HFF-Myc (cell line): ENCODE data around the gene SLC22A8.

Source experiments
- DNase-seq: peaks from one replicate; pipeline ENCODE4 v3.0.0-alpha.2; 2011; ENCODE audit warnings: low read depth; ENCODE audit errors: extremely low read depth
- H3K4me3 ChIP-seq: replicated peaks from 2 replicates; pipeline ENCODE4 v1.5.1; 2011; ENCODE audit warnings: low read depth, mild to moderate bottlenecking, control low read depth, low read length
- TF ChIP-seq, protein P1 (sequence below): IDR thresholded peaks from 2 replicates; pipeline ENCODE4 v1.5.1; 2012; ENCODE audit warnings: mild to moderate bottlenecking, low read depth, low read length, control low read depth; ENCODE audit errors: missing control alignments

Gene SLC22A8

DNA sequence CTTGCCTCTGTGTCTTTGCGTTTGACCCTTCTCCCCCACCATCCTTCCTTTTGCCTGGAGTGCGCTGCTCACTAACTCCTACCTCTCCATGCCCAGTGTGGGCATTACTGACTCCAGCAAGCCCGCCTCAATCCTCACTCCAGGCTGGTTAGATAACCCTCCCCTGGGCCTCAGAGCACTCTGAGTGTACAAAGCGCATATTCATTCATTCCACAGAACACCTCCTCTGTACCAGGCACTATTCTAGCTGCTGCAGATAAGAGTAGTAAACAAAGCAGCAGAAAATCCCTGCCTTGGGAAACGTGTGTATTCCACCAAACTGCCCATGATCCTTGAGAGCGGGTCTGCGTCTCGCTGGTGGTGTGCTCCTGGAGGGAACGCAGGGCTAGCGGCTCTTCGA is 3.2 kb downstream of the SLC22A8 start:
- TF ChIP-seq, protein P1, sequence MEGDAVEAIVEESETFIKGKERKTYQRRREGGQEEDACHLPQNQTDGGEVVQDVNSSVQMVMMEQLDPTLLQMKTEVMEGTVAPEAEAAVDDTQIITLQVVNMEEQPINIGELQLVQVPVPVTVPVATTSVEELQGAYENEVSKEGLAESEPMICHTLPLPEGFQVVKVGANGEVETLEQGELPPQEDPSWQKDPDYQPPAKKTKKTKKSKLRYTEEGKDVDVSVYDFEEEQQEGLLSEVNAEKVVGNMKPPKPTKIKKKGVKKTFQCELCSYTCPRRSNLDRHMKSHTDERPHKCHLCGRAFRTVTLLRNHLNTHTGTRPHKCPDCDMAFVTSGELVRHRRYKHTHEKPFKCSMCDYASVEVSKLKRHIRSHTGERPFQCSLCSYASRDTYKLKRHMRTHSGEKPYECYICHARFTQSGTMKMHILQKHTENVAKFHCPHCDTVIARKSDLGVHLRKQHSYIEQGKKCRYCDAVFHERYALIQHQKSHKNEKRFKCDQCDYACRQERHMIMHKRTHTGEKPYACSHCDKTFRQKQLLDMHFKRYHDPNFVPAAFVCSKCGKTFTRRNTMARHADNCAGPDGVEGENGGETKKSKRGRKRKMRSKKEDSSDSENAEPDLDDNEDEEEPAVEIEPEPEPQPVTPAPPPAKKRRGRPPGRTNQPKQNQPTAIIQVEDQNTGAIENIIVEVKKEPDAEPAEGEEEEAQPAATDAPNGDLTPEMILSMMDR = no peak
- DNase-seq = no peak
- H3K4me3 ChIP-seq = no peak overlapping the region

DNA sequence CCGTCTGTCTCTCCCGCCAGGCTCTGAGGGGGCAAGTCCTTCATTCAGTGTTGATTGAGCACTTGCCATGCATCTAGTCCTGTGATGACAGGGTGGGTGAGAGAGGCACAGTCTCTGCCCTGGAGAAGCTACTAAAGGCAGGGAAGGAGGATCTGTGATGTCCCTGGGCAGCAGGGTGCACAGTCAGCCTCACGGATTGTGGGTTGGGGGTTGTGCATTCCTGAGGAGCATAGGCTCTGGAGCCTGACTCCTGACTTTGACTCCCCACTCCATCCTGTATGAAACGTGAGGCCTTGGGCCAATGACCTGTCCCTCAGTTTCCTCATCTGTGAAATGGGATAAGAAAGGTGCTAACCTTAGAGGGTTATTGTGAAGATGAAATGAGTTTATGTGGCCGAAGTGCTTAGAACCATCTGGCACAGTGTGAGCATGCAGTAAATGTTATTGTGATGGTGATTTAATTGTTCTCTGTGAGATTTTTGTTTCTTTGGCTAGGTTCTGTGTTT is 4.7 kb downstream of the SLC22A8 start:
- TF ChIP-seq, protein P1 = no peak
- H3K4me3 ChIP-seq = no peak overlapping the region
- no peak for DNase-seq

DNA sequence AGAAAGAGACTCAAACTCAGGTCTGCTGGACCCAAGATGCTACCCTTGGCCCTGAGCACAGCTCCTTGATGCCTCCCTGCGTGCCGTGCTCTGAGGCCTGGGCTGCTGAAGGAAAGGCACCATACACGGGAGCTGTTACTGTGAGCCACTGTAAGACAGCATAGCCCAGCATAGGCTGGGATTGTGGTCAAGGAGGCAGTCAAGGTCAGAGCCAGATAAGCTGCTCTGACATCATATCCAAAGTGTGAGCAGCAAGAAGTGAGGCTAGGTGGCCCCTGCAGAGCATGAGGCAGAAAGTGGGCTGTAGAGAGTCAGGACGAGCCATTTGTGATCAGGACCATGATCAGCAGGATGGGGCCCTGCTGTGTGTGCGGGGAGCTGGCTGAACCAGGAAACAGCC is 7.7 kb downstream of the SLC22A8 start:
- DNase-seq = no peak
- H3K4me3 ChIP-seq = no peak overlapping the region

DNA sequence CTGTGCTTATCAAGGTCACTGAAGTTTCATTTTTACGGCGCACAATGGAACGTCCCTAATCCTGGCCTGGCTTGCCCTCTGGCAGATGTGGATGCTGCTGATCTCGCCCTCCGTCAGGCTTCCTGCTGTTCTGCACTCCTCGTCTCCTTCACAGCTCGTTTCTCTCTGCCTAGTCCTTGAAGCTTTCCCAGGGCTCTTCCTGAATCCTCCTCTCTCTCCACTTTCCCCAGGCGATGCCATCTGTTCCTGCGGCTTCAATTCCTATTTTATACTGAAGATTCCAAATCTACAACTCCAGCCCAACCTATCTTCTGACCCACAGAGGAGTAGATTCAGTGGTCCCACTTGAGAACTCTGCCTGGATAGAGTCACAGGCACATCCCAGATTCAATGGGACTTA is 14.2 kb downstream of the SLC22A8 start:
- TF ChIP-seq, protein P1 = no peak
- no peak overlapping the region for H3K4me3 ChIP-seq
- DNase-seq = no peak

More for the DNA sequence above, 7.7 kb downstream of the SLC22A8 start:
- TF ChIP-seq, protein P1 = no peak

DNA sequence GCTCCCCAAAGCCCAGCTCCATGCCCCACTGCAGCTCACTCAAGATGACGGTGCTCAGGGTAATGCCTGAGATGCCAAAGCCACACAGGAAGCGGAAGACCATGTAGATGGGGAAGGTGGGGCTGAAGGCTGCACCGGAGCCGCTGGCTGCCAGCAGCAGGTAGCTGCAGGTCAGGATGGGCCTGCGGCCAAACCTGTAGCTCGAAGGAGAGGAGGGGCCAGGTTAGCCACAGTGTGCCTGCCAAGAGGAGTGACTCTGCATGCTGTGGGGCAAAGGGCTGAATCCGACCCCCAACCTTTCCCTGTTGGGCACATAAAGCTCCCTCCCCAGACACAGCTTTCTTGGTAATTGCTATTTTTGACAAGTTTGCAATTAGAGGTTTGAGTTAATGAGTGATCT is 16.0 kb downstream of the SLC22A8 start:
- no peak overlapping the region for H3K4me3 ChIP-seq
- DNase-seq = no peak
- TF ChIP-seq, protein P1 = no peak

DNA sequence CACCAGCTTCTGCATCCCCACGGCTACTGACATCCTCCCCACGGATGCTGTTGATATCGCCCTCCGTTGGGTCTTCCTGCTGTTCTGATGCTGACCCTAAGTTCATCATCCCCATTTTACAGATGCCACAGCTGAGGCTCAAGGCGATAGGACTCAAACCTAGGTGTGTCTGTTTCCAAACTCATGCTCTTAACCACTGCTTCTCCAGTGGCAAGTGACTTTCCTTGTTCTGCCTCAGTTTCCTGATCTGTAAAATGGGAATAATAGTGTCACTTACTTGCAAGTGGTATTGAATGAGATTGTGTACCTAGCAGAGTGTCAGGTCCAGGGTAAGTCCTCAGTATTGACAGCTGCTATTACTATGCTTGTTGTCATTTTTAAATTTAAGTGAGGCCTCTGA is 16.5 kb downstream of the SLC22A8 start:
- H3K4me3 ChIP-seq = no peak overlapping the region
- TF ChIP-seq, protein P1 = no peak
- DNase-seq = no peak

DNA sequence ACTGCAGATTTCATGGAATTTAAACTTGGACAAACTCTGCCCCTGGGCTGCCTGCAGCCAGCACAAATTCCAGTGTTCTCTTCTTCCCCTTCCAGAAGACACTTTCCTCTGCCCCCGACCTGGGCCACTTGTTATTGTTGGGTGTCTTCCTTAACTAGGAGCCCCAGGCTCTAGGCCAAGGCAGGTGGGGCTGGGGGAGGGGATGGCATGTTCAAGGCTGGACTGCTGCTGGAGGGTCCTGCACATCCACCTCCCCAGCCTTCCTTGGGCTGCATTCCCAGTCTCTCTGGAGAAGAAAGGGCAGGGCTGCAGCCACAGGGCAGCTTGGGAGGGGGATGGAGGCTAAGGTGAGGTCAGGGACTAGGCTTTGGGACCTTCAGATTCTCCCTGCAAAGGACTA is 19.4 kb downstream of the SLC22A8 start:
- TF ChIP-seq, protein P1 = no peak
- DNase-seq = no peak

More for the DNA sequence above, 19.4 kb downstream of the SLC22A8 start:
- no peak overlapping the region for H3K4me3 ChIP-seq
